G401 (cell line): ENCODE results near the gene OR8B8. TPM values are rescaled to one million over a fixed set of nuclear protein-coding genes. Genes with fewer than 3 reads are reported as not detected.
"Not testable (repeated sequence)": the region's sequence is repeated elsewhere in the genome, so short reads cannot be mapped to it uniquely, and the experiment has no call there.

Experiments used
- DNase-seq: peaks from one replicate; pipeline ENCODE4 v3.0.0-alpha.2; 2015; ENCODE audit warnings: low spot score
- in situ Hi-C: cut with HindIII; loops from 2 replicates; pipeline ENCODE4 v1.10.0; 2016; ENCODE audit warnings: low sequenced_read_pairs, mixed read lengths
- total RNA-seq: library from RNA; depleted of rRNA; stranded (reverse); fragments of >200 nt; shearing (Covaris generic); gene quantifications from 2 replicates; pipeline ENCODE4 v1.2.3, GENCODE V29; 2014; rRNA removed

OR8B8 gene
- total RNA-seq: not detected in 2 replicates

GRCh38 chr11:124445646-124446150 lies at the start of gene OR8B8:
Gene OR8B8, minus strand, starts transcription at chr11:124445696. Its CDS starts 4,611 bp downstream, at chr11:124441085.
- in situ Hi-C loops: no loop called here
- no peak for DNase-seq

GRCh38 chr11:124493016-124493655 lies 47.6 kb upstream of the OR8B8 start:
- in situ Hi-C loops: no loop called here
- no peak for DNase-seq

GRCh38 chr11:124483422-124483821 lies 37.9 kb upstream of the OR8B8 start:
- in situ Hi-C loops: no loop called here
- no peak for DNase-seq

GRCh38 chr11:124482362-124483147 lies 37.1 kb upstream of the OR8B8 start:
- DNase-seq: no peak
- in situ Hi-C loops: no loop called here

GRCh38 chr11:124481365-124482323 lies 36.1 kb upstream of the OR8B8 start:
- no peak for DNase-seq
- in situ Hi-C loops: no loop called here

- in situ Hi-C loops: no loop called here
- no peak for DNase-seq
Measured at GRCh38 chr11:124479561-124479960, 34.1 kb upstream of the OR8B8 start.

- in situ Hi-C loops: no loop called here
- DNase-seq: no peak
Measured at GRCh38 chr11:124475265-124475664, 29.8 kb upstream of the OR8B8 start.

- no peak for DNase-seq
- in situ Hi-C loops: no loop called here
Measured at GRCh38 chr11:124474779-124475178, 29.3 kb upstream of the OR8B8 start.

GRCh38 chr11:124474079-124474478 lies 28.6 kb upstream of the OR8B8 start:
- DNase-seq: no peak
- in situ Hi-C loops: no loop called here

- DNase-seq: no peak
- in situ Hi-C loops: no loop called here
Measured at GRCh38 chr11:124473476-124473875, 28.0 kb upstream of the OR8B8 start.

GRCh38 chr11:124470561-124471227 lies 25.2 kb upstream of the OR8B8 start:
- no peak for DNase-seq
- in situ Hi-C loops: no loop called here

GRCh38 chr11:124467381-124467927 lies 22.0 kb upstream of the OR8B8 start:
- no peak for DNase-seq
- in situ Hi-C loops: no loop called here

- in situ Hi-C loops: no loop called here
- DNase-seq: no peak
Measured at GRCh38 chr11:124465368-124465767, 19.9 kb upstream of the OR8B8 start.

- in situ Hi-C loops: no loop called here
- DNase-seq: no peak
Measured at GRCh38 chr11:124463990-124464389, 18.5 kb upstream of the OR8B8 start.

- in situ Hi-C loops: no loop called here
- no peak for DNase-seq
Measured at GRCh38 chr11:124463324-124463723, 17.8 kb upstream of the OR8B8 start.

GRCh38 chr11:124460459-124460858 lies 15.0 kb upstream of the OR8B8 start:
- in situ Hi-C loops: no loop called here
- no peak for DNase-seq

- in situ Hi-C loops, DNase-seq: not testable (repeated sequence)
Measured at GRCh38 chr11:124459379-124459778, 13.9 kb upstream of the OR8B8 start.

- DNase-seq: no peak
- in situ Hi-C loops: no loop called here
Measured at GRCh38 chr11:124454552-124454951, 9.1 kb upstream of the OR8B8 start.

- DNase-seq: no peak
- in situ Hi-C loops: no loop called here
Measured at GRCh38 chr11:124446916-124447315, 1.4 kb upstream of the OR8B8 start.
